Aorta (tissue), 5 donors: ENCODE measurements around the gene SEL1L3. TPM values are rescaled to one million over a fixed set of nuclear protein-coding genes. Genes with fewer than 3 reads are reported as not detected.
A peak's percentile ranks its signal among the peaks of the same experiment; 100 is the strongest.

Experiments used
- ATAC-seq: fragments of 200-7000 bp; cut with Tn5 transposase; one replicate; pipeline ENCODE4 v1.9.1; 2022; ENCODE audit warnings: moderate library complexity; ENCODE audit not compliant: low FRiP score
- DNase-seq, 2 donors: peaks; one replicate each; pipeline ENCODE4 v3.0.0-alpha.2; 2020
- H3K27ac ChIP-seq, 2 donors: one replicate each; pipeline ENCODE4 v1.5.1; 2013; ENCODE audit warnings: low read length in 2 of 2, mild to moderate bottlenecking in 2 of 2, moderate library complexity in 2 of 2, control low read depth in 1 of 2, inconsistent platforms in 1 of 2, low read depth in 1 of 2
- H3K27me3 ChIP-seq, 2 donors: one replicate each; pipeline ENCODE4 v1.6.1; 2013; ENCODE audit warnings: control low read depth in 1 of 2, low read length in 1 of 2, mild to moderate bottlenecking in 1 of 2, moderate library complexity in 1 of 2; ENCODE audit not compliant: insufficient read depth in 2 of 2, control insufficient read depth in 1 of 2
- H3K36me3 ChIP-seq, 2 donors: one replicate each; pipeline ENCODE4 v1.6.1; 2013; ENCODE audit warnings: control low read depth in 1 of 2, low read length in 1 of 2, mild to moderate bottlenecking in 1 of 2; ENCODE audit not compliant: insufficient read depth in 2 of 2, control insufficient read depth in 1 of 2
- H3K4me1 ChIP-seq, 2 donors: one replicate each; pipeline ENCODE4 v1.6.1; 2013; ENCODE audit warnings: low read length in 2 of 2, control low read depth in 1 of 2, mild to moderate bottlenecking in 1 of 2, moderate library complexity in 1 of 2; ENCODE audit not compliant: insufficient read depth in 2 of 2, control insufficient read depth in 1 of 2
- H3K4me3 ChIP-seq, 2 donors: one replicate each; pipeline ENCODE4 v1.5.1; 2013; ENCODE audit warnings: low read length in 2 of 2, control low read depth in 1 of 2, mild to moderate bottlenecking in 1 of 2
- H3K9me3 ChIP-seq: one replicate; pipeline ENCODE4 v1.6.1; 2013; ENCODE audit warnings: mild to moderate bottlenecking, low read length; ENCODE audit not compliant: control insufficient read depth
- WGBS, 2 donors: extraction: QIAGEN DNeasy Blood & Tissue Kit; methylation state at CpG; one replicate each; pipeline ENCODE4 v1.1.7; 2013; 5-methylcytosine and 5-hydroxymethylcytosine counted together
- intact Hi-C, 2 donors: fragments of 100-400 bp; cut with DNase I; formaldehyde crosslinking; loops; one replicate each; pipeline versions ENCODE4 v1.14.2 to v1.15.0; 2022
- polyA plus RNA-seq, 2 donors: library from polyadenylated mRNA; stranded (reverse); fragments of 200-250 nt; gene quantifications; one replicate each; pipeline ENCODE4 v1.2.3, GENCODE V29; 2013
- total RNA-seq, 2 donors: library from RNA; stranded (reverse); fragmentation: NEBNext Ultra II Directional; extraction: Animal tissue kit (Norgen Biotek cat#: 25700); gene quantifications; one replicate each; pipeline ENCODE4 v1.2.1, GENCODE V29; 2021
- donor health status: healthy with polysubstance abuse.
- donor health status: Bipolar disorder and iron deficiency.
- donor health status: DM: no; HTN: no; CAD: no.
- donor health status: DM: no; HTN: no; CAD: no.
- donor health status: DM: yes; HTN: yes; CAD: no.

SEL1L3 gene
- total and polyA plus RNA-seq, 4 donors: 1.9 to 25.3 (median 10.9) TPM

DNA sequence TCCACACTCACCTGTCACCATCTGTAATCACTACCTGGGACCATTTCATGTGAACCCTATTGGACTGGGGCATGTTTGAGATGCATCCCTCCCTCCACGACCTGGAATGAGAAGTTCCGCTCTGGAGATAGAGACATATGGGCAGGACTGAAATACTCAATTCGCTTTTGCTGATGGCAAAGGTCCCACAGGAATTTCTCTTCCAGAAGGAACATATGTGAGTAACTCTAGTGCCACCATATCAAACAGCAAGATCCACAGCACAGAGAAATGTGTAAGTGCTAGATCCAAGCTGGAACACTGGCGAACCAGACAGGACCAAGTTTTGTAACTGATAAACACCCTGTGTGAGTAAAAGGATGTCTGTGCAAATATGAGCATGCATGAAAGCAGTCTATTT lies 43.9 kb downstream of the SEL1L3 start:
- H3K9me3 ChIP-seq: no peaks in the 10 kb centered on the region
- no peaks in the 10 kb centered on the region for H3K4me1 ChIP-seq
- H3K27me3 ChIP-seq: no peaks in the 10 kb centered on the region
- no peak overlapping the region for H3K27ac ChIP-seq
- WGBS, 2 donors: 82 to 84% methylated on average over 4 of the region's 4 CpGs
- no peaks in the 10 kb centered on the region for H3K36me3 ChIP-seq
- DNase-seq: no peak
- no peak for ATAC-seq
- intact Hi-C loops: no loop called here
- H3K4me3 ChIP-seq: no peak overlapping the region

- no peaks in the 10 kb centered on the region for H3K4me1 ChIP-seq
- H3K9me3 ChIP-seq: no peaks in the 10 kb centered on the region
- H3K27ac ChIP-seq: no peak overlapping the region
- H3K27me3 ChIP-seq: no peaks in the 10 kb centered on the region
- DNase-seq (no peak), ATAC-seq (no peak)
- H3K36me3 ChIP-seq: no peaks in the 10 kb centered on the region
- no peak overlapping the region for H3K4me3 ChIP-seq
- intact Hi-C loops: no loop called here
- WGBS, 2 donors: 51 to 54% methylated on average over 2 of the region's 2 CpGs
Observed at GRCh38 chr4:25818371-25818871, 44.4 kb downstream of the SEL1L3 start.

DNA sequence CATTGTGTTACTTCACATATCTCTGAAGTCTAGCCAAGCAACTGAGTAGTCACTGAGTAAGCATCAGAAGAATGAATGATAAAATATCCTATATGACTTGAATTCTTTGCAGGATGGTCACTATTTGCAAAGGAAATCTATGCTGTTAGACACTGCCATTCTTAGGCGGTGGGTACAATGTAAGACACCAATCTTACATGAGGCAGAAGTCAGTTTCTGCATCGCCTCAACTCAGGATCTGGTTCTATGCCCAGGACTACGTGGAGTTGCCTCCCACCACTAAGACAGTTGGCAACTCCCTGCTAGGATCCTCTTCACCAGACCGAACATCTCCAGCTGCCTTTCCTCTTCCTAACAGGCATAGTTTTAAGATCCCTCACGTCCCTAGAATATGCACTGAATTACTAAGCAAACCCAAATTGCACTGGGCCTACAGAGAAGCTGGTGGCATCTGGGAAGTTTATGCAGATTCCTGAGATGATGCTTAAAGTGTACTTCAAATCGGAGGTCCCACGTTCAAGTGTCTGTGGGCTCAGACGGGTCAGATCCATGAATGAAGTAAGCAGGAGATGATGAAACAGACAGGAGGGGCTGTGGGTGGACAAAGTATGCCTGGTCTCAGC lies 45.6 kb downstream of the SEL1L3 start:
- ATAC-seq: no peak
- Histone ChIP-seq H3K9me3 (no peaks in the 10 kb centered on the region), H3K4me1 (no peaks in the 10 kb centered on the region), H3K27ac (no peak overlapping the region), H3K36me3 (no peaks in the 10 kb centered on the region), H3K4me3 (no peak overlapping the region), H3K27me3 (no peaks in the 10 kb centered on the region)
- intact Hi-C loops: no loop called here
- DNase-seq: no peak
- 90 to 92% methylated on average over 8 of the region's 8 CpGs for whole genome bisulfite sequencing, 2 donors

- intact Hi-C loops: no loop called here
- H3K4me3 ChIP-seq: no peak overlapping the region
- no peak overlapping the region for H3K27ac ChIP-seq
- 96 to 97% methylated on average over 2 of the region's 2 CpGs for WGBS, 2 donors
- no peaks in the 10 kb centered on the region for H3K9me3 ChIP-seq
- H3K4me1 ChIP-seq: no peaks in the 10 kb centered on the region
- no peak for ATAC-seq
- H3K36me3 ChIP-seq: no peaks in the 10 kb centered on the region
- no peaks in the 10 kb centered on the region for H3K27me3 ChIP-seq
- no peak for DNase-seq
Observed at GRCh38 chr4:25816591-25817058, 46.2 kb downstream of the SEL1L3 start.

DNA sequence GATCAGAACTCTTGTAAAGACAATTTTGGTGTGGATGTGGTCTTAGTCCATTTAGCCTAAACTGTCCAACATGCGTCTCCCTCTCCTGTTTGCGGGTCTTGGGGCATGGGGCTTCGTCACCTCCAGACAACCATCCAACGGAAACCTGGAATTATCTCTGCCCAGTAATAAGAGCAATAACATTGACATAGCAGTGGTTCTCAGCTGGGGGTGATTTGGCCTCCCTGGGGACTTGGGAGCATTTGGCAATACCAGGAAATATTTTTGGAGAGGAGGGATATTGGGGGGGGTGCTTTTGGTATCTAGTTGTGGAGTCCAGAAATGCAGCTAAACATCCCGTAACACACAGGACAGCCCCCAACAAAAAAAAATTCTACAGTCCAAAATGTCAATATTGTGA lies 47.2 kb downstream of the SEL1L3 start:
- intact Hi-C loops: no loop called here

GRCh38 chr4:25814301-25815136 lies 48.3 kb downstream of the SEL1L3 start:
- peak; percentile 78 to 87 for DNase-seq
- no peaks in the 10 kb centered on the region for H3K36me3 ChIP-seq
- no peak overlapping the region for H3K4me3 ChIP-seq
- H3K9me3 ChIP-seq: no peaks in the 10 kb centered on the region
- intact Hi-C loops: no loop called here
- no peaks in the 10 kb centered on the region for H3K27me3 ChIP-seq
- 14 to 15% methylated on average over 13 of the region's 13 CpGs for WGBS, 2 donors
- no peaks in the 10 kb centered on the region for H3K4me1 ChIP-seq
- H3K27ac ChIP-seq: no peak overlapping the region
- ATAC-seq: peak; percentile 56

More for the DNA sequence above, 47.2 kb downstream of the SEL1L3 start:
- H3K27me3 ChIP-seq: no peaks in the 10 kb centered on the region
- H3K27ac ChIP-seq: no peak overlapping the region
- H3K4me3 ChIP-seq: no peak overlapping the region
- no peaks in the 10 kb centered on the region for H3K9me3 ChIP-seq
- 96 to 97% methylated on average over 5 of the region's 5 CpGs for WGBS, 2 donors
- DNase-seq (no peak), ATAC-seq (no peak)
- H3K4me1 ChIP-seq: no peaks in the 10 kb centered on the region
- no peaks in the 10 kb centered on the region for H3K36me3 ChIP-seq

DNA sequence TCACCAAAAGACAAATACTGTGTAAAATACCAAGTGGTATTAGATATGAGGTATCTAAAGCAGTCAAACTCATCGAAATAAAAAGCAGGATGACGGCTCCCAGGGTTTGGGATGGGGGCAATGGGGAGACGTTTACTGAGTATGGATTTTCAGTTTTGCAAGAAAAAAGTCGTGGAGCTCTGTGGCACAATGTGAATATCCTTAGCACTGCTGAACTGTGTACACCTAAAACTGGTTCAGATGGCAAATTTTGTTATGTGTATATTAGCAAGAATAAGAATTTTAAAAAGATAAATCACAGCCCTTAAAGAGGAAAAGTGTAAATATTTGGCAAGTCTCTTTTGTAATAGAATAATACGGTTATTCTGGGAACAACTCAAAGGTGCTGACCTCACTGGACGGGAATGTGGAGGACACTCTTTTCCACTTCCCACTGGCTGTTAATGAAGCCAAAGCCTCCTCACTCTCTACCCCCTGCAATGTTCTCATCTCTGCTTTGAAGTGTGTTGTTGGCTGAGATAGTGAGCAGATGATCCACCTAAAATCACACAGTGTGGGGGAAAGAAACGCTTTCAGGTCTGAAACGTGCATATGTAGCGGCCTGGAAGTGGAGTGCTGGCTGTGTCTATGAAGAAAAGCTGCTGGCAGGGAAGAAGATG lies 49.2 kb downstream of the SEL1L3 start:
- intact Hi-C loops: no loop called here
- no peaks in the 10 kb centered on the region for H3K4me1 ChIP-seq
- DNase-seq (no peak), ATAC-seq (no peak)
- H3K9me3 ChIP-seq: no peaks in the 10 kb centered on the region
- no peaks in the 10 kb centered on the region for H3K27me3 ChIP-seq
- H3K27ac ChIP-seq: no peak overlapping the region
- no peaks in the 10 kb centered on the region for H3K36me3 ChIP-seq
- WGBS, 2 donors: 35 to 38% methylated on average over 9 of the region's 9 CpGs
- no peak overlapping the region for H3K4me3 ChIP-seq

DNA sequence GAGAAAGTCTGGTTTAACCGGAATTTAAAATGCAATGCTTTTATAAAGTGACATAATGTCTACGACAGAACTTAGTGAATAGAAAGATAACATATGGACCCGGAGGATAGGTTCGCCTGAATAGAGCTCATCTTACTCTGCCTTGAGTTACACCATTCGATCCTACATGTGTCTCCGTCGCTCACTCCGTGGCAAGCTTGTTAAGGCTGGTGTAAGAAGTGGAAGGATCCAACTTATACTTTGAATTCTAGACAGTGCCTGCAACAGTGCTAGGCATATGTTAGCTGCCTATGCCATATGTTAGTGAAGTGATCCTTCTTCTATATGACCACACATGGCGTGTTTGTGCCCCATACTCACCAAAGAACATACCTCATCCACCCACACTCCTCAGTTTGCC lies 50.9 kb downstream of the SEL1L3 start:
- no peak overlapping the region for H3K27ac ChIP-seq
- WGBS, 2 donors: 93 to 96% methylated on average over 9 of the region's 9 CpGs
- no peak overlapping the region for H3K4me3 ChIP-seq
- H3K4me1 ChIP-seq: no peaks in the 10 kb centered on the region
- no peaks in the 10 kb centered on the region for H3K27me3 ChIP-seq
- no peak for ATAC-seq
- H3K9me3 ChIP-seq: no peaks in the 10 kb centered on the region
- no peak for DNase-seq
- intact Hi-C loops: no loop called here
- no peaks in the 10 kb centered on the region for H3K36me3 ChIP-seq
